A673 (cell line): ENCODE results near the gene ELOVL6. TPM values are rescaled to one million over a fixed set of nuclear protein-coding genes. Genes with fewer than 3 reads are reported as not detected.
A peak's percentile ranks its signal among the peaks of the same experiment; 100 is the strongest.

ENCODE experiments used
- BruUV-seq: library from RNA; stranded (reverse); fragments of 400-500 nt; replicated peaks from 2 replicates; lab custom pipeline; 2021; lab: Mats Ljungman, UMichigan
- CTCF ChIA-PET: fragments of 300-600 bp; sonication (Branson Sonifier 250); formaldehyde crosslinking; loops from one replicate; lab custom pipeline; 2022; ENCODE audit warnings: antibody characterized with exemption; lab: Charles Lee
- POLR2A ChIA-PET: fragments of 300-600 bp; sonication (Branson Sonifier 250); formaldehyde crosslinking; loops from one replicate; lab custom pipeline; 2022; ENCODE audit warnings: antibody characterized with exemption; ENCODE audit not compliant: low non-redundant PET; lab: Charles Lee
- DNase-seq: peaks from one replicate; pipeline ENCODE4 v3.0.0-alpha.2; 2015; ENCODE audit warnings: low spot score
- H3K27ac ChIP-seq: fragments of 200-600 bp; sonication (generic); 2 replicates; pipeline ENCODE4 v1.5.1; 2016; ENCODE audit warnings: mixed run types, low read depth, mild to moderate bottlenecking, mixed read lengths, antibody characterized with exemption, low read length; ENCODE audit not compliant: poor library complexity, severe bottlenecking
- H3K27me3 ChIP-seq: fragments of 200-600 bp; sonication (generic); replicated peaks from 2 replicates; pipeline ENCODE4 v1.6.1; 2017; ENCODE audit warnings: mixed run types, low read depth, mild to moderate bottlenecking, mixed read lengths, antibody characterized with exemption, low read length; ENCODE audit not compliant: insufficient read depth, poor library complexity
- H3K36me3 ChIP-seq: fragments of 200-600 bp; sonication (generic); 2 replicates; pipeline ENCODE4 v1.6.1; 2016; ENCODE audit warnings: mixed run types, mild to moderate bottlenecking, mixed read lengths, antibody characterized with exemption, low read length; ENCODE audit not compliant: insufficient read depth, poor library complexity, severe bottlenecking
- H3K4me1 ChIP-seq: fragments of 200-600 bp; sonication (generic); 2 replicates; pipeline ENCODE4 v1.6.1; 2017; ENCODE audit warnings: mixed run types, mild to moderate bottlenecking, mixed read lengths, antibody characterized with exemption, low read length; ENCODE audit not compliant: insufficient read depth, poor library complexity, severe bottlenecking
- H3K4me3 ChIP-seq: fragments of 200-600 bp; sonication (generic); 2 replicates; pipeline ENCODE4 v1.5.1; 2016; ENCODE audit warnings: low read depth, mixed run types, mild to moderate bottlenecking, mixed read lengths, low read length; ENCODE audit not compliant: poor library complexity, severe bottlenecking
- H3K9me3 ChIP-seq: fragments of 200-600 bp; sonication (generic); 2 replicates; pipeline ENCODE4 v1.6.1; 2016; ENCODE audit warnings: mixed run types, low read depth, mild to moderate bottlenecking, mixed read lengths, antibody characterized with exemption, low read length; ENCODE audit not compliant: poor library complexity, severe bottlenecking
- EZH2 ChIP-seq: fragments of 200-600 bp; sonication (generic); IDR thresholded peaks from 2 replicates; pipeline ENCODE4 v1.6.1; 2017; ENCODE audit warnings: borderline replicate concordance, low read depth, mild to moderate bottlenecking, mixed read lengths, antibody characterized with exemption, low read length; ENCODE audit not compliant: poor library complexity, severe bottlenecking
- intact Hi-C: fragments of 100-400 bp; cut with micrococcal nuclease; formaldehyde crosslinking; loops from one replicate; pipeline ENCODE4 v1.10.0; 2022; ENCODE audit not compliant: unreplicated experiment
- total RNA-seq: library from RNA; stranded (reverse); gene quantifications from 2 replicates; pipeline ENCODE4 v1.2.3, GENCODE V29; 2021
- TF ChIP-seq, protein P1 (sequence below): fragments of 300-800, 200-600 bp; sonication (generic); conservative IDR thresholded peaks from 2 replicates; pipeline ENCODE4 v1.5.1; 2017; ENCODE audit warnings: low read depth, mild to moderate bottlenecking, antibody characterized with exemption, low read length, moderate library complexity, mixed read lengths

The ELOVL6 gene
- total RNA-seq, 1 experiment from 2014 or later: 50.0 TPM

DNA sequence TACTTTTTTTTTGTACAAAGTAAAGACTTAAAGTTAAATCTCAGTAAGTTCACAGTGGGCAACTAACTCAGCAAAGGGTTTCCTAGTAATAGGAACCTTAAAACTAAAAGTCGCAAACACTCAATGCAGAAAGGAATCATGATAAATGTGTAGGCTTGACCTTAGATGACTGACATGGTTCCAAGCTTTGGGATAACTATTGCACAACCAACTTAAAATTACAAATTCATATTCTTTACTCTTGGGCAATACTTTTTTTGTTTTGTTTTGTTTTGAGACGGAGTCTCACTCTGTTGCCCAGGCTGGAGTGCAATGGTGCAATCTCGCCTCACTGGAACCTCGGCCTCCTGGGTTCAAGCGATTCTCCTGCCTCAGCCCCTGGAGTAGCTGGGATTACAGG lies 8.2 kb downstream of the ELOVL6 start:
- no TSS peak for BruUV-seq
- intact Hi-C loops: no loop called here
- Histone ChIP-seq H3K27me3 (no peaks in the 10 kb centered on the region), H3K36me3 (peaks cover 18% of the 10 kb centered on the region), H3K9me3 (no peaks in the 10 kb centered on the region), H3K27ac (peak overlapping the region; percentile 12), H3K4me3 (no peak overlapping the region), H3K4me1 (peaks cover 32% of the 10 kb centered on the region)
- no peak for TF ChIP-seq EZH2
- TF ChIP-seq, protein P1, sequence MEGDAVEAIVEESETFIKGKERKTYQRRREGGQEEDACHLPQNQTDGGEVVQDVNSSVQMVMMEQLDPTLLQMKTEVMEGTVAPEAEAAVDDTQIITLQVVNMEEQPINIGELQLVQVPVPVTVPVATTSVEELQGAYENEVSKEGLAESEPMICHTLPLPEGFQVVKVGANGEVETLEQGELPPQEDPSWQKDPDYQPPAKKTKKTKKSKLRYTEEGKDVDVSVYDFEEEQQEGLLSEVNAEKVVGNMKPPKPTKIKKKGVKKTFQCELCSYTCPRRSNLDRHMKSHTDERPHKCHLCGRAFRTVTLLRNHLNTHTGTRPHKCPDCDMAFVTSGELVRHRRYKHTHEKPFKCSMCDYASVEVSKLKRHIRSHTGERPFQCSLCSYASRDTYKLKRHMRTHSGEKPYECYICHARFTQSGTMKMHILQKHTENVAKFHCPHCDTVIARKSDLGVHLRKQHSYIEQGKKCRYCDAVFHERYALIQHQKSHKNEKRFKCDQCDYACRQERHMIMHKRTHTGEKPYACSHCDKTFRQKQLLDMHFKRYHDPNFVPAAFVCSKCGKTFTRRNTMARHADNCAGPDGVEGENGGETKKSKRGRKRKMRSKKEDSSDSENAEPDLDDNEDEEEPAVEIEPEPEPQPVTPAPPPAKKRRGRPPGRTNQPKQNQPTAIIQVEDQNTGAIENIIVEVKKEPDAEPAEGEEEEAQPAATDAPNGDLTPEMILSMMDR: no peak
- CTCF ChIA-PET: no interaction called here
- DNase-seq: no peak
- POLR2A ChIA-PET: no interaction called here

DNA sequence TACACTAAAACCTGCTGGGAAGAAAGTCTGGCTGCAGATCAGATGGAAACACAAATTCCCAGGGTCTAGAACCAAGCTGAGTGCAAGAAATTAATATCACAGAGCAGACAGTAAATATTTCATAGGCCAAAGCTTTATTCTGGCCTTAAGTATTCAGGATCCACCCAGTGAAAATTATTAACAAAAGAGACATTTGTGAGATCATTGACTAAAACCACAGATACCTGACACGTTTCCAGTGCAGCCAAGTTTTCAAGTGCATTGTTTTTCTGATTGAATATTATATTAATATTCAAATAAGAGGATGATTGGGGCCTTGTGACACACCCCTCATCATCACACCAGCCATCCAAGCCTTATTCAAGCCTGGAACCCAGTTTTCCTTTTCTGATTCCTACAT lies 10.3 kb downstream of the ELOVL6 start:
- no peaks in the 10 kb centered on the region for H3K27me3 ChIP-seq
- TF ChIP-seq EZH2: no peak
- TF ChIP-seq, protein P1: no peak
- no peaks in the 10 kb centered on the region for H3K9me3 ChIP-seq
- H3K4me1 ChIP-seq: peaks cover 34% of the 10 kb centered on the region
- no peak overlapping the region for H3K4me3 ChIP-seq
- BruUV-seq: no TSS peak
- ChIA-PET POLR2A (no interaction called here), CTCF (no interaction called here)
- H3K27ac ChIP-seq: peak overlapping the region; percentile 45
- peaks cover 16% of the 10 kb centered on the region for H3K36me3 ChIP-seq
- no peak for DNase-seq
- intact Hi-C loops: no loop called here

DNA sequence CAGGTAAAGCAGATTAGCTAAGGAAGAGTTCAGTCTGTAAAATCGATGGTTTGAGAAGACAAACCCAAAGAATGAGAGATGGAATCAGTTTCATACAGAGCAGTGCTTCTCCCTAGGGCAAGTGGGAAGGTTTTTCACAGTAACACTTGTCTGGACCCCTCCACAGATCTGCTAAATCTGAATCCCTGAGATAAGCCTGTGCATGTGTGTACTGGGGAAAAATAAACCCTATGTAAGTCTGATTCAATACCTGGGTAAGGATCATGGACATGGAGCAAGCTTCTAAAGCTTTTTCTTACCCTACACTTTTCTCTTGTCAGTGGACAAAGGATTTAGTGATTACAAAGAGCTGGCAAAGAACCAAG lies 13.6 kb downstream of the ELOVL6 start:
- POLR2A ChIA-PET: no interaction called here

More for the DNA sequence above, 13.6 kb downstream of the ELOVL6 start:
- no peak for TF ChIP-seq EZH2
- TF ChIP-seq, protein P1: no peak
- Histone ChIP-seq H3K36me3 (peaks cover 13% of the 10 kb centered on the region), H3K4me1 (peaks cover 26% of the 10 kb centered on the region), H3K27ac (peak overlapping the region; percentile 59), H3K4me3 (no peak overlapping the region), H3K9me3 (no peaks in the 10 kb centered on the region), H3K27me3 (no peaks in the 10 kb centered on the region)
- intact Hi-C loops: no loop called here
- no peak for DNase-seq
- CTCF ChIA-PET: no interaction called here
- no TSS peak for BruUV-seq
